NCI-H146 treated with DMSO at 0.1 percent for 48 hours (cell line): Measurements from ENCODE around the gene FAM98B.

Experiments used
- DNase-seq: peaks from one replicate; lab custom pipeline; 2025; ENCODE audit not compliant: unreplicated experiment; lab: John Stamatoyannopoulos, UW

The FAM98B gene

DNA sequence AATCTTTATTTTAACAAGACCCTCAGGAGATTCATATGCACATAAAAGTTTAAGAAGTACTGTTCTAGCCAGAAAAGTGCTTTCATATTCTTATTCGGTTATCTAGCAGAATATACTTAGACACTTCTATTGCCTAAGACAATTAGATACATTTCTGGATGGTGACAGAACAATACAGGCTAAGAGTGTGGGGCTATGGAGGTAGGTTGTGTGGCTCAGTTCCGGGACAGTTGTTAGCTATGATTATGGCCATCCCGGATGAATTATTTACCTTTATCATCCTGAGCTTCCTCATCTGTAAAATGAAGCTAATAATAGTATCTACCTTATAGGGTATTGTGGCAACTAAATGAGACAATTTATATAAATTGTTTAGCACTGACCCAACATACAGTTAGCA, 6.6 kb downstream of the FAM98B start:
- DNase-seq, result no peak

DNA sequence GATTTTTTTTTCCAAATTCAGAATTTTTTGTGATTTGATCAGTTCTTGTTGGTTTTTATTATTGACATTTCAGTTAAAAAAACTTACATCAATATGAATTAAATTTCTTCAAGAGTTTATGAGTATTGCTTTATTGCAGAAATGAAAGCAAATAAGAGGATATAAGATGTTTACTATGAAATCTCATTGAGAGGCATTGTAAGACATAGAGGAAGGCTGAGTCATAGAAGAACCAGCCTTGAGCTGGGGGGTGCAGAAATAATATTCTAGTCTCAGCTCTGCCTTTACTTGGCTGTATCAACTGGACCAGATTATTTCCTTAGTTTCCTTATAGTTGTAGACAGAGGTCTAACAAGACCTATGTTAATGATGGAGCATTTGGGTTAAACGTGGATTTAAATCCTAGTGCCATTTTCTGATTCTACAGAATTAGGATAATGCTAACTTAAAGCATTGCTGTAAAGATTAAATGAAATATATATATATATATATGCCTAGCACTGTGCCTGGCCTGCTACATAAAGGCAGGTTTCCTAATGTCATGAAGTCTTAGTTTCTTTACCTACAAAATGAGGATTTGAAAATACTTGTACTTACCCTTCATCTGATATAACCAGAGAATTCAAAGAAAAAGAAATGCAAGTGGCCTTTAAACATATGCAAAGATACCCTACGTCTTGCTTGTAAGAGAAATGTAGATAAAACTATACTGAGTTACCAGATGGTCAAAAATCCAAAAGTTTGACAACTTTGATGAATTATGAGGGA, 7.3 kb downstream of the FAM98B start:
- no peak for DNase-seq

DNA sequence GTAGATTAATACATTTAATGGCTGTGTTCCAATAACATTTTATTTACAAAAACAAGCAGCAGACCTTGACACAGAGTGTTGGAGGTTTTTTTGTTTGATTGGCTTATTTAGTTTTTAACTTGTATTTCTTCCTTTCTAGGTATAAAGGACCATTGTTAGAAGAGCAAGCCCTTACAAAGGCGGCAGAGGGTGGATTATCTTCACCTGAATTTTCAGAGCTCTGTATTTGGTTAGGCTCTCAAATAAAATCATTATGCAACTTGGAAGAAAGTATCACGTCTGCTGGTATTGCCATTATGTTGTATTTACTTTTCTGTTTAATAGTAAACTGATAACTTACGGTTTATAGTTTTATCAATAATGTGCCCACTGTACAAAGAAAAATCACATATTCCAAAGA, 10.0 kb downstream of the FAM98B start:
- no peak for DNase-seq

DNA sequence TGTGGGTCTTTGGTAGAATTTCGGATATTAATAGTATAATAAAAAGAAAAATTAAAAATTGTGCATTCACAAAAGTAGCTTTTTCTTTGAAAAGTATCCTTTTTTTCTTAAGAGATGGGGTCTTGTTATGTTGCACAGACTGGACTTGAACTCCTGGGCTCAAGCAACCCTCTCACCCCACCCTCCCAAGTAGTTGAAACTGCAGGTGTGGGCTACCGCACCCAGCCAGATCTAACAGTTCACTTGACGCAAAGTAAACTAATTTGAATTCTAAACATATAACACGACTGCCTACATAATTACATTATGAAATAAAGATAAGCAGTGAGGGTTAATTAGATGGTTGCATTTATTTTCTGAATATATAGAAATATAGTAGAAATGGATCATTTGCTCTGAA, 10.7 kb downstream of the FAM98B start:
- DNase-seq, result no peak

DNA sequence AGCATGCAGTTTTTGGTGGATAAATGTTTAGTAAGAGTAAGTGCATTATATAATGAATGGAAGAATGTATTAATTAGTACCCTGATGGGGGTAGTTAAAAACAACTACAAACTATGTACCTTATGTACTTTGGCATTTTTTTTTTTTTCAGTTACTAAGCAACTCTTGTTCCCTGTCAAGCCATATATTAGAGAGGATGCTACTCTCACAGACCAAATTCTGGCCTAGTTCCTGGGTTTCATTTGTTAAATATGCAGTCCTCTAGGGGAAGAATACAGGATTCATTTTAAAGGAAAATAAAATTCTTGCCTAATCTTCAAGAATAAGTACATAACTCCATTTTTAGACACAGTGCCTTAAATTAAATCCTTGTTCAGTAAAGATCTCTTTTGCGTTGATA, 16.9 kb downstream of the FAM98B start:
- no peak for DNase-seq

DNA sequence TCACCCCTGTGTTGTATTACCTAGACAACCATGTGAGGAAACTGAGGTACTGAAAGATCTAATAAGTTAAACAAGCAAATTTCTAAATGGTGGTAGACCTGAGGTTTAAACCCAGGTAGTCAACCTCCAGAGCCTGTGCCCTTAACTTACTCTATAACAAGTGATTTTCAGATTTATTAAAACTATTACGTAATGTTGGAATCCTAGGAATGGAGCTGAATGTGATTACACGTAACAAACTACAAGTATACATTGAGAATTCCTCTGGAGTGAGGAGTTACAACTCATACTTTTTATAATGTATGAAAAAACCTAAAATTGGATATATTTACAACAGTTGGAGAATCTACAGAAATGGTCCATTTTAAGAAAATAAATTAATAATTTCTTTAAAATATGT, 18.0 kb downstream of the FAM98B start:
- DNase-seq, result no peak

DNA sequence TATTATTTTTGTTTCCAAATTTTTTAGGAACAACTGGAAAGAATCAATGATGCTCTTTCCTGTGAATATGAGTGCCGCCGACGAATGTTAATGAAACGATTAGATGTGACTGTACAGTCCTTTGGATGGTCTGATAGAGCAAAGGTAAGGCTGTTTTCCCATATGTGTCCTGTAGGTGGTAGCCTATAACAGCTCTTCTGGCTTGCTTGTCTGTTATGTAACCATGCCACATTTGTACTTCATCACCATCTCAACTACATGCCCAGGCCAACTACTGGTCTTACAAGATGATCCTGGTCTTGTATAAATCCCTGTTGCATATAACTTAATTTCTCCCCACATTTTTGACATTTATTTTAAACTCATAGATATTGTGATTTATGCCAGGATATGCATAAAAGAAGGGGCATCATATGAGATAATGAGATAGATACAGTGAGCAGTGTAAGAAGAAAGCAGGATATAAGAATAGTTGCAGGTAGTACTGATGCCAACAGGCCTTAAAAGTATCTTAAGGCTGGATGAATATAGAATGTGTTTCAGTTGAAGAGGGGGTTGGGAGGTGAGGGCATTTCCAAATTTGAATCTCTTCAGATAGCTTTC, 20.3 kb downstream of the FAM98B start:
- peak; percentile 5 for DNase-seq

DNA sequence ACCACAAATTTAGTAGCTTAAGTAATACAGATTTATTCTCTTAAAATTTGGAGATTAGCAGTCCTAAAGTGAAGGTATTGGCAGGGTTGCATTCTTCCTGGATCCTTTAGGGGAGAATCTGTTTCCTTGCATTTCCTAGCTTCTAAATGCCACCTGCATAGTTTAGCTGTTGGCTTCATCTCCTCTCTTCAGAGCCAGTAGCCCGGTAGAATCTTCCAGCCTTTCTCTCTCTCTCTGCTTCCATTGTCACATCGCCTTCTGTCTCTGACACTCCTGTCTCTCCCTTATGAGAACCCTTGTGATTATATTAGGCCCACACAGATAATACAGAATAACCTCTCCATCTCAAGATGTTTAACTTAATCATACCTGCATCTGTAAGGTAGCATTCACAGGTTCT, 21.4 kb downstream of the FAM98B start:
- DNase-seq, result no peak

GRCh38 chr15:38476120-38476519, 22.2 kb downstream of the FAM98B start:
- DNase-seq, result no peak

- no peak for DNase-seq
Measured at GRCh38 chr15:38477637-38478036, 23.7 kb downstream of the FAM98B start.

GRCh38 chr15:38479266-38479665, 25.3 kb downstream of the FAM98B start:
- DNase-seq, result no peak

GRCh38 chr15:38479756-38480155, 25.8 kb downstream of the FAM98B start:
- no peak for DNase-seq

DNA sequence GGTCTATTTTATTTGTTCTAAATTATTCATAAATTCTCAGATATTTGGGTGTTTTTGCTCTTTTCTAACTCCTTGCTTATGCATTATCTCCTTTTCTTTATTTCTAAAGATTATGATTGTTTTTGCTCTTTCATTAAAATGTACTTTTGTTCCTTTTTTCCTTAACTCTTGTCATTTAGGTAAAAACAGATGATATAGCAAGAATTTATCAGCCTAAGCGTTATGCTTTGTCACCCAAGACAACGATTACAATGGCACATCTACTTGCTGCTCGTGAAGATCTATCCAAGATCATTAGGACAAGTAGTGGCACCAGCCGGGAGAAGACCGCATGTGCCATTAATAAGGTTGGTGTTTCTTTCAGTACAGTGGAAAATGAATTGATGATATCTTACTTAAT, 27.2 kb downstream of the FAM98B start:
- DNase-seq, result no peak

- no peak for DNase-seq
Measured at GRCh38 chr15:38481761-38482160, 27.8 kb downstream of the FAM98B start.

- DNase-seq, result no peak
Measured at GRCh38 chr15:38482572-38482971, 28.6 kb downstream of the FAM98B start.

DNA sequence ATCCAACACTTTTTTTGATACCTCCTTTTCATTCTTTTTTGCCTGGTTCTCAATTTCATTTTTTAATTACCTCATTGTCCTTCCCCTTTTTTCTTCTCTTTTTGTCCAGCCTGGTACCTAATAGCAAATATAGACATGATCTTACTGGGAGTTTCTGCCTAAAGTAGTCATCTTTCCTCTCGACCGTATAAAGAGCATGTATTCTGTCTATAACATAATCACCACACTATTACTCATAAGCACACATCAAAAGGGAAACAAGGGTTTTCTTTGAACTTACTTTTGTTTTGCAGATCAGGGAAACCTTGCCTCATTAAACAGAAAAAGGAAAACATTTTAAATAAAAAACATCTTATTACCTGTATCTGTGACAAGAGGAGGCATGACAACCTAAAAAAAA, 33.0 kb downstream of the FAM98B start:
- DNase-seq, result no peak

- DNase-seq, result no peak
Measured at GRCh38 chr15:38487378-38487777, 33.5 kb downstream of the FAM98B start.

- no peak for DNase-seq
Measured at GRCh38 chr15:38490242-38490922, 36.5 kb downstream of the FAM98B start.

- no peak for DNase-seq
Measured at GRCh38 chr15:38496151-38496550, 42.2 kb downstream of the FAM98B start.

DNA sequence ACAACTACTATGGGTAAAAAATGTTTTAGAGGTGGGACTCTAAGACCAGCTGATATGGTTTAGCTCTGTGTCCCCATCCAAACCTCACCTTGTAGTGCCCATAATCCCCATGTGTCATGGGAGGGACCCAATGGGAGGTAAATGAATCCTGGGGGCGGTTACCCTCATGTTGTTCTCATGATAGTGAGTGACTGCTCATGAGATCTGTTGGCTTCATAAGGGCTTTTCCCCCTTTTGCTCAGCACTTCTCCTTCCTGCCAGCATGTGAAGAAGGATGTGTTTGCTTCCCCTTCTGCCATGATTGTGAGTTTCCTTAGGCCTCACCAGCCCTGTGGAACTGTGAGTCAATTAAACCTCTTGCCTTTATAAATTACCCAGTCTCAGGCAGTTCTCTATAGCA, 45.7 kb downstream of the FAM98B start:
- no peak for DNase-seq

DNA sequence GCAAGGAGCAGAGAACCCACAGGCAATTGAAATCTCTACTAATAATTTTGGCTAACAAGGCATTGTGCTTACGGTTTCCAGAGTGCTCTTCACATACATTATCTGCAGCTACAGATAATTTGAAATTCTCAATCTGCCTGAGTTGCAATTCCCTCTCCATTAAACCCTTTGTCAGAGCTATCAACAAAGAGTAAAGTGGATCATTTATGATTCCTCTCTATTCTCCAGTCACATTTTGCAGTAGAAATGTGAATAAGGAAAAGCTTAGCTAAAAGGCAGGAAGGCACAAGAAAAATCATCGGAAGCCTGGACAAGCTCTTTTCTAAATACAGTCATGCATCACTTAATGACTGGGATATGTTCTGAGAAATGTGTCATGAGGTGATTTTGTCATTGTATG, 49.6 kb downstream of the FAM98B start:
- DNase-seq, result no peak

GRCh38 chr15:38504680-38505467, 50.9 kb downstream of the FAM98B start:
- DNase-seq, result no peak
